HepG2 (cell line): ENCODE measurements around the gene TMEM63B. TPM values are rescaled to one million over a fixed set of nuclear protein-coding genes. Genes with fewer than 3 reads are reported as not detected.

Experiments
- CBFB ChIP-seq: sonication (generic); formaldehyde crosslinking; IDR thresholded peaks from 2 replicates; pipeline ENCODE4 v1.4.0; 2020; ENCODE audit warnings: missing genetic modification reagents
- EED ChIP-seq: sonication (generic); formaldehyde crosslinking; IDR thresholded peaks from 2 replicates; pipeline ENCODE4 v1.5.0; 2020; ENCODE audit warnings: mild to moderate bottlenecking, missing genetic modification reagents
- FOXK2 ChIP-seq: fragments of 450-650 bp; IDR thresholded peaks from 2 replicates; pipeline ENCODE4 v1.6.1; 2016
- FOXO4 ChIP-seq: sonication (generic); formaldehyde crosslinking; conservative IDR thresholded peaks from 2 replicates; pipeline ENCODE4 v1.8.1; 2023; ENCODE audit warnings: missing genetic modification reagents
- GABPA ChIP-seq, 2 experiments: IDR thresholded peaks; 2 replicates each; pipeline ENCODE4 v1.6.1; 2011 to 2016; ENCODE audit warnings: low read depth in 2 of 2, low read length in 1 of 2, missing biosample characterization in 1 of 2, missing genetic modification characterization in 1 of 2
- GFI1 ChIP-seq: sonication (generic); formaldehyde crosslinking; IDR thresholded peaks from 2 replicates; pipeline ENCODE4 v1.5.0; 2020; ENCODE audit warnings: missing genetic modification reagents, mild to moderate bottlenecking, borderline replicate concordance
- HHEX ChIP-seq: IDR thresholded peaks from 2 replicates; pipeline ENCODE4 v1.6.1; 2016; ENCODE audit warnings: control low read depth
- MLX ChIP-seq: IDR thresholded peaks from 2 replicates; pipeline ENCODE4 v1.6.1; 2016
- PCBP1 ChIP-seq: fragments of 200-400 bp; formaldehyde crosslinking; IDR thresholded peaks from 2 replicates; pipeline ENCODE4 v1.6.1; 2017; ENCODE audit warnings: mild to moderate bottlenecking, low read depth, low read length, borderline replicate concordance
- SIN3B ChIP-seq: fragments of 150-350 bp; IDR thresholded peaks from 2 replicates; pipeline ENCODE4 v1.6.1; 2014; ENCODE audit warnings: low read length
- ZBTB40 ChIP-seq, 2 experiments: fragments of 450-650 bp in 1 of 2; sonication (generic) in 1 of 2; formaldehyde crosslinking in 1 of 2; IDR thresholded peaks; 2 replicates each; pipeline versions ENCODE4 v1.6.1 to v1.8.0; 2016 to 2022; ENCODE audit warnings: antibody characterized with exemption in 1 of 2, mild to moderate bottlenecking in 1 of 2, missing genetic modification reagents in 1 of 2
- ZFP36 ChIP-seq: fragments of 150-350 bp; IDR thresholded peaks from 2 replicates; pipeline ENCODE4 v1.6.1; 2018; ENCODE audit warnings: borderline replicate concordance, low read length, low read depth; ENCODE audit not compliant: partially characterized antibody
- ZNF512 ChIP-seq: sonication (generic); formaldehyde crosslinking; IDR thresholded peaks from 2 replicates; pipeline ENCODE4 v1.4.0; 2020; ENCODE audit warnings: mild to moderate bottlenecking, missing genetic modification reagents
- ZNF546 ChIP-seq: sonication (generic); formaldehyde crosslinking; conservative IDR thresholded peaks from 2 replicates; pipeline ENCODE4 v1.8.1; 2023; ENCODE audit warnings: mild to moderate bottlenecking, missing genetic modification reagents
- ZNF724P ChIP-seq: sonication (generic); formaldehyde crosslinking; IDR thresholded peaks from 2 replicates; pipeline ENCODE4 v1.8.0; 2022; ENCODE audit warnings: missing genetic modification reagents, borderline replicate concordance
- polyA plus RNA-seq, 8 experiments: library from polyadenylated mRNA; depleted of rRNA in 3 of 8; stranded (reverse) in 7 of 8; unstranded in 1 of 8; fragments of >200 nt; fragmentation: Illumina TruSeq in 4 of 8; extraction: Trizol in 4 of 8; gene quantifications; 2 replicates each; pipeline versions ENCODE4 v1.2.1 to v1.2.3, GENCODE V29; 2011 to 2016; ENCODE audit warnings: low read depth in 4 of 8, missing spikeins in 1 of 8, mixed read lengths in 1 of 8; ENCODE audit not compliant: insufficient read depth in 1 of 8
- total RNA-seq, 5 experiments: library from RNA; depleted of rRNA; stranded (reverse); fragments of >200 nt; fragmentation: Illumina TruSeq; extraction: Trizol; gene quantifications; 2 replicates each; pipeline ENCODE4 v1.2.3, GENCODE V29; 2016; ENCODE audit warnings: low read depth in 1 of 5

TMEM63B gene
- total and polyA plus RNA-seq, 2 of the 13 experiments (the other 11 are each of a cell fraction or from before 2014, with no cell fraction given) = 27.4 to 75.8 TPM

GRCh38 chr6:44128020-44128917 lies 915 bp downstream of the TMEM63B start (continued):
- TF ChIP-seq FOXO4 (no peak), ZBTB40 (IDR thresholded peaks at IDR 0.05) (no peak), ZBTB40 (CRISPR knock-in tag; IDR thresholded peaks at IDR 0.05) (peak; percentile 76; the same call in 1 of the 2 replicates), FOXK2 (no peak), ZNF546 (CRISPR knock-in tag) (0 out of 2 replicates have a peak, but pooled peaks have one; percentile 14), GFI1 (peak; percentile 40; the same call in 1 of the 2 replicates), GABPA (IDR thresholded peaks at IDR 0.05; ENCODE audit: low read depth, low read length) (no peak), GABPA (CRISPR knock-in tag; IDR thresholded peaks at IDR 0.05; ENCODE audit: low read depth) (no peak), PCBP1 (0 out of 2 replicates have a peak, but pooled peaks have one; percentile 10), HHEX (CRISPR knock-in tag) (no peak), SIN3B (no peak), ZFP36 (no peak), CBFB (0 out of 2 replicates have a peak, but pooled peaks have one; percentile 19), MLX (CRISPR knock-in tag) (no peak), ZNF724P (CRISPR knock-in tag) (no peak; the same call in 1 of the 2 replicates), ZNF512 (CRISPR knock-in tag) (no peak), EED (CRISPR knock-in tag) (peak; percentile 52; the same call in 1 of the 2 replicates)
